Stimulated activated CD8-positive, alpha-beta memory T cell treated with anti-CD3 and anti-CD28 coated beads, Interleukin-15, amount 100 ng/mL, for 48 hours (primary cell): ENCODE data around the gene HMGXB3.

Source experiments
- DNase-seq, 2 donors: peaks; one replicate each; pipeline ENCODE4 v3.0.0-alpha.2; 2020; ENCODE audit warnings: low read depth in 2 of 2

Gene HMGXB3

GRCh38 chr5:150053713-150054392, 53.3 kb downstream of the HMGXB3 start:
- no peak for DNase-seq

- DNase-seq = no peak
These were observed 54.0 kb downstream of the HMGXB3 start for GRCh38 chr5:150054569-150054968.

- no peak for DNase-seq
These were observed 55.0 kb downstream of the HMGXB3 start for GRCh38 chr5:150055326-150056074.

- no peak for DNase-seq
These were observed 55.5 kb downstream of the HMGXB3 start for GRCh38 chr5:150056075-150056443.

GRCh38 chr5:150057052-150057451, 56.5 kb downstream of the HMGXB3 start:
- DNase-seq = no peak

- no peak for DNase-seq
These were observed 57.0 kb downstream of the HMGXB3 start for GRCh38 chr5:150057511-150057910.

GRCh38 chr5:150057996-150058395, 57.5 kb downstream of the HMGXB3 start:
- DNase-seq = no peak

- DNase-seq = no peak
These were observed 58.1 kb downstream of the HMGXB3 start for GRCh38 chr5:150058480-150059126.

- DNase-seq = no peak
These were observed 59.1 kb downstream of the HMGXB3 start for GRCh38 chr5:150059623-150060022.

GRCh38 chr5:150060471-150060870, 59.9 kb downstream of the HMGXB3 start:
- no peak for DNase-seq

- DNase-seq = no peak
These were observed 61.0 kb downstream of the HMGXB3 start for GRCh38 chr5:150061538-150061995.

GRCh38 chr5:150062216-150062922, 61.8 kb downstream of the HMGXB3 start:
- DNase-seq = no peak

- no peak for DNase-seq
These were observed 63.1 kb downstream of the HMGXB3 start for GRCh38 chr5:150063638-150064037.

GRCh38 chr5:150064681-150065220, 64.2 kb downstream of the HMGXB3 start:
- no peak for DNase-seq

GRCh38 chr5:150065346-150065745, 64.8 kb downstream of the HMGXB3 start:
- DNase-seq = no peak

- DNase-seq = no peak
These were observed 65.3 kb downstream of the HMGXB3 start for GRCh38 chr5:150065886-150066285.

GRCh38 chr5:150066436-150066835, 65.9 kb downstream of the HMGXB3 start:
- no peak for DNase-seq

- DNase-seq = no peak
These were observed 66.4 kb downstream of the HMGXB3 start for GRCh38 chr5:150066901-150067396.

GRCh38 chr5:150067405-150067960, 66.9 kb downstream of the HMGXB3 start:
- DNase-seq = no peak

- no peak for DNase-seq
These were observed 67.5 kb downstream of the HMGXB3 start for GRCh38 chr5:150068071-150068470.

- DNase-seq = no peak
These were observed 67.9 kb downstream of the HMGXB3 start for GRCh38 chr5:150068472-150068871.
